ENCODE results near the gene SULT1A1.
"Not testable (repeated sequence)": the region's sequence is repeated elsewhere in the genome, so short reads cannot be mapped to it uniquely, and the experiment has no call there.

SULT1A1 gene

GRCh38 chr16:28623172-28623711 lies 13.4 kb upstream of the SULT1A1 start:
- Histone ChIP-seq H3K4me2 (ENCODE audit: low read depth, low read length, poor library complexity, severe bottlenecking) (peak overlapping the region; percentile 78), H2AFZ (ENCODE audit: low read length) (peak overlapping the region; percentile 92)

DNA sequence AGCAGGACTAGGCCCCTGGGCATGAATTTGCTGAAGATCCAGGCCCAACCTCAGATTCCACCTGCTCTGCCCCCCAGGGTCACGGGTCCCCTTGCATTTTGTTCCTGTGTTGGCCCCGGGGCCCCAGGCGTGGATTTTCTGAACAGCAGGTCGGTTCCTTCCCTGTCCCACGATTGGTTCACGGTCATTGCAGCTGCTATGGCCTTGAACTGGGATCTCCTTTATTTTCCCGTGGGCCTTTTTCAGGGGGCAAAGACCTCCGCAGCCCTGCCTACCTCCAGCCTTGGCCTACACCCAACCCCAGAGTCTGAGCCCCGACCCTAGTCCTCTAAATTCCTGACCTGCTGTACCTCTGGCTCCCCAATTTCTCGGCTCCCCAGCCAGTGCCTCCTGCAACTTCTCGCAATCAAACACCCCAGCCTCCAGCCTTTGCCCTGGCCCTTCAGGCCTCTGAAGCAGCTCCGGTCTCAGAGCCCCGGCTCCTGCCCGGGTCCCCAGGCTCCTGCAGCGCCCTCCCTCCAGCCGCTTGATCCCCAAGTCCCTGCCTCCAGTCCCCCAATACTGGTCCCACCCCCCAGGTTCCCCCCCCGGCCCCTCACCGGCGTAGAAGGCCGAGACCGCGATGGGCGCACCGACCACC lies 12.8 kb upstream of the SULT1A1 start:
- H3K4me3 ChIP-seq (ENCODE audit: low read length, poor library complexity, severe bottlenecking), result peak overlapping the region; percentile 83
- H2AFZ ChIP-seq (ENCODE audit: low read length), result peak overlapping the region; percentile 92
- not testable (repeated sequence) for H3K36me3 ChIP-seq (ENCODE audit: insufficient read depth, low read length); H3F3A ChIP-seq (ENCODE audit: low read depth); H3K27me3 ChIP-seq (ENCODE audit: insufficient read depth, low read length, poor library complexity, severe bottlenecking); H3K9me2 ChIP-seq (replicated peaks; ENCODE audit: low read depth, low read length); H3K9me3 ChIP-seq (ENCODE audit: insufficient read depth, low read depth, low read length); H4K20me1 ChIP-seq (ENCODE audit: insufficient read depth, low read length, poor library complexity, severe bottlenecking)
- H3K4me2 ChIP-seq (ENCODE audit: low read depth, low read length, poor library complexity, severe bottlenecking), result peak overlapping the region; percentile 78
- H3K79me2 ChIP-seq (ENCODE audit: insufficient read depth, low read length), result peaks cover 36% of the 10 kb centered on the region
- peak overlapping the region; percentile 92 for H3K9ac ChIP-seq (ENCODE audit: low read depth, low read length, poor library complexity, severe bottlenecking)
- H3K4me1 ChIP-seq (ENCODE audit: insufficient read depth, low read length, poor library complexity, severe bottlenecking), result peaks cover 20% of the 10 kb centered on the region

More at GRCh38 chr16:28623172-28623711, 13.4 kb upstream of the SULT1A1 start:
- Histone ChIP-seq H4K20me1 (ENCODE audit: insufficient read depth, low read length, poor library complexity, severe bottlenecking) (peaks cover 8% of the 10 kb centered on the region), H3K4me1 (ENCODE audit: insufficient read depth, low read length, poor library complexity, severe bottlenecking) (peaks cover 20% of the 10 kb centered on the region), H3K4me3 (ENCODE audit: low read length, poor library complexity, severe bottlenecking) (peak overlapping the region; percentile 83), H3K9ac (ENCODE audit: low read depth, low read length, poor library complexity, severe bottlenecking) (peak overlapping the region; percentile 92), H3F3A (ENCODE audit: low read depth) (no peaks in the 10 kb centered on the region), H3K9me3 (ENCODE audit: insufficient read depth, low read depth, low read length) (no peaks in the 10 kb centered on the region), H3K27me3 (ENCODE audit: insufficient read depth, low read length, poor library complexity, severe bottlenecking) (no peaks in the 10 kb centered on the region), H3K79me2 (ENCODE audit: insufficient read depth, low read length) (peaks cover 36% of the 10 kb centered on the region), H3K36me3 (ENCODE audit: insufficient read depth, low read length) (no peaks in the 10 kb centered on the region), H3K9me2 (replicated peaks; ENCODE audit: low read depth, low read length) (no peaks in the 10 kb centered on the region)
- no peak for TF ChIP-seq EZH2phosphoT487 (IDR thresholded peaks at IDR 0.05; ENCODE audit: borderline replicate concordance)
- TF ChIP-seq, protein P1, sequence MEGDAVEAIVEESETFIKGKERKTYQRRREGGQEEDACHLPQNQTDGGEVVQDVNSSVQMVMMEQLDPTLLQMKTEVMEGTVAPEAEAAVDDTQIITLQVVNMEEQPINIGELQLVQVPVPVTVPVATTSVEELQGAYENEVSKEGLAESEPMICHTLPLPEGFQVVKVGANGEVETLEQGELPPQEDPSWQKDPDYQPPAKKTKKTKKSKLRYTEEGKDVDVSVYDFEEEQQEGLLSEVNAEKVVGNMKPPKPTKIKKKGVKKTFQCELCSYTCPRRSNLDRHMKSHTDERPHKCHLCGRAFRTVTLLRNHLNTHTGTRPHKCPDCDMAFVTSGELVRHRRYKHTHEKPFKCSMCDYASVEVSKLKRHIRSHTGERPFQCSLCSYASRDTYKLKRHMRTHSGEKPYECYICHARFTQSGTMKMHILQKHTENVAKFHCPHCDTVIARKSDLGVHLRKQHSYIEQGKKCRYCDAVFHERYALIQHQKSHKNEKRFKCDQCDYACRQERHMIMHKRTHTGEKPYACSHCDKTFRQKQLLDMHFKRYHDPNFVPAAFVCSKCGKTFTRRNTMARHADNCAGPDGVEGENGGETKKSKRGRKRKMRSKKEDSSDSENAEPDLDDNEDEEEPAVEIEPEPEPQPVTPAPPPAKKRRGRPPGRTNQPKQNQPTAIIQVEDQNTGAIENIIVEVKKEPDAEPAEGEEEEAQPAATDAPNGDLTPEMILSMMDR (conservative IDR thresholded peaks at IDR 0.05; ENCODE audit: low read length), result no peak

DNA sequence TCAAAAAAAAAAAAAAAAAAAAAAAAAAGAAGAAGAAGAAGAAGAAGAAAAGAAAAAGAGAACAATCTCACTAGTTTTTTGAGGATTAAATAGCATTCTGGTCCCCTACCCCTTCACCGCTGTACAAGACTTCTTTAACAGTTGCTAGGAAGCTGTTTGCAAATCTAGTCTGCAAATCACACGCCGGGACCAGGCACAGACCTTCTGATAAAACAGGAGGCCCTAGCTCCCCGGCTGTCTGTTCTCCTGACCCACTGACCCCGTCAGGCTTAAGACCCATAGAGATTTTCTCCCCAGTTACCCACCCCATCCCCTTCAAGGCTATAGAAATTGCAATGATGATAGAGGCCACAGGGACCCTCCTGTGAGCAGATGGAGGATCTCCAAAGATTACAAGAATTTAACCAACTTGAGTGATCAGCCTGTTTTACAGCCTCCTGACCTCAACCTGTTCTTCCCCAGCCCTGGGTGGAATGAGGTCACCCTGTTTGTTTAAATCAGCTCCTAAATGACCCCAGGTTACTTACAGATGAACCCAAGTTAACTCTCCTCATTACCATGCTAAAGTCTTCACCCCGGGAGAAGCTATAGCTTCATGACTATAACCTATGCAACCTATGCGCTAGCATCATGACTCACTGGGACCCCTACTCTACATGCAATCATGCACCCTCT lies 11.8 kb upstream of the SULT1A1 start:
- Histone ChIP-seq H3F3A (ENCODE audit: low read depth) (no peaks in the 10 kb centered on the region), H3K9me2 (replicated peaks; ENCODE audit: low read depth, low read length) (no peaks in the 10 kb centered on the region), H4K20me1 (ENCODE audit: insufficient read depth, low read length, poor library complexity, severe bottlenecking) (peaks cover 8% of the 10 kb centered on the region), H3K27me3 (ENCODE audit: insufficient read depth, low read length, poor library complexity, severe bottlenecking) (no peaks in the 10 kb centered on the region), H3K4me3 (ENCODE audit: low read length, poor library complexity, severe bottlenecking) (peak overlapping the region; percentile 83), H3K4me2 (ENCODE audit: low read depth, low read length, poor library complexity, severe bottlenecking) (peak overlapping the region; percentile 78), H3K36me3 (ENCODE audit: insufficient read depth, low read length) (no peaks in the 10 kb centered on the region), H3K9me3 (ENCODE audit: insufficient read depth, low read depth, low read length) (no peaks in the 10 kb centered on the region), H3K79me2 (ENCODE audit: insufficient read depth, low read length) (peaks cover 36% of the 10 kb centered on the region), H2AFZ (ENCODE audit: low read length) (no peak overlapping the region), H3K4me1 (ENCODE audit: insufficient read depth, low read length, poor library complexity, severe bottlenecking) (peaks cover 20% of the 10 kb centered on the region), H3K9ac (ENCODE audit: low read depth, low read length, poor library complexity, severe bottlenecking) (peak overlapping the region; percentile 92)
- TF ChIP-seq, protein P1 (conservative IDR thresholded peaks at IDR 0.05; ENCODE audit: low read length), result no peak
- no peak for TF ChIP-seq EZH2phosphoT487 (IDR thresholded peaks at IDR 0.05; ENCODE audit: borderline replicate concordance)

GRCh38 chr16:28620316-28620715 lies 10.5 kb upstream of the SULT1A1 start:
- H2AFZ ChIP-seq (ENCODE audit: low read length); H4K20me1 ChIP-seq (ENCODE audit: insufficient read depth, low read length, poor library complexity, severe bottlenecking); H3K27me3 ChIP-seq (ENCODE audit: insufficient read depth, low read length, poor library complexity, severe bottlenecking); H3K4me3 ChIP-seq (ENCODE audit: low read length, poor library complexity, severe bottlenecking); H3K9ac ChIP-seq (ENCODE audit: low read depth, low read length, poor library complexity, severe bottlenecking); H3F3A ChIP-seq (ENCODE audit: low read depth); H3K9me2 ChIP-seq (replicated peaks; ENCODE audit: low read depth, low read length); H3K36me3 ChIP-seq (ENCODE audit: insufficient read depth, low read length); H3K9me3 ChIP-seq (ENCODE audit: insufficient read depth, low read depth, low read length): not testable (repeated sequence)
- peaks cover 36% of the 10 kb centered on the region for H3K79me2 ChIP-seq (ENCODE audit: insufficient read depth, low read length)
- peaks cover 20% of the 10 kb centered on the region for H3K4me1 ChIP-seq (ENCODE audit: insufficient read depth, low read length, poor library complexity, severe bottlenecking)
- H3K4me2 ChIP-seq (ENCODE audit: low read depth, low read length, poor library complexity, severe bottlenecking), result peak overlapping the region; percentile 78
